Large intestine (tissue), 3 donors: ENCODE data around the gene PTPRN2. TPM values are rescaled to one million over a fixed set of nuclear protein-coding genes. Genes with fewer than 3 reads are reported as not detected.

Experiments used
- DNase-seq, 2 donors: peaks; one replicate each; pipeline versions ENCODE4 v3.0.0 to v3.0.0-alpha.2; 2013
- H3K27ac ChIP-seq: one replicate; pipeline ENCODE4 v1.5.1; 2013; ENCODE audit warnings: low read length
- H3K27me3 ChIP-seq: 2 replicates; pipeline ENCODE4 v1.6.1; 2013; ENCODE audit warnings: low read length; ENCODE audit not compliant: control insufficient read depth, insufficient read depth
- H3K36me3 ChIP-seq: 2 replicates; pipeline ENCODE4 v1.6.1; 2013; ENCODE audit warnings: low read length; ENCODE audit not compliant: control insufficient read depth, insufficient read depth
- H3K4me1 ChIP-seq: one replicate; pipeline ENCODE4 v1.6.1; 2013; ENCODE audit warnings: low read length; ENCODE audit not compliant: control insufficient read depth, insufficient read depth
- H3K4me3 ChIP-seq: one replicate; pipeline ENCODE4 v1.5.1; 2013; ENCODE audit warnings: low read length
- H3K9me3 ChIP-seq: one replicate; pipeline ENCODE4 v1.6.1; 2013; ENCODE audit warnings: mild to moderate bottlenecking, low read depth, low read length, moderate library complexity; ENCODE audit not compliant: control insufficient read depth
- WGBS: methylation state at CpG from one replicate; pipeline ENCODE4 v1.1.5; 2013; ENCODE audit warnings: low lambda C conversion rate; ENCODE audit not compliant: insufficient coverage; 5-methylcytosine and 5-hydroxymethylcytosine counted together
- polyA plus RNA-seq: library from polyadenylated mRNA; unstranded; fragments of 120-200 nt; gene quantifications from one replicate; pipeline ENCODE4 v1.2.1, GENCODE V29; 2013

Gene PTPRN2
- polyA plus RNA-seq, 1 donor, result 13.4 TPM

DNA sequence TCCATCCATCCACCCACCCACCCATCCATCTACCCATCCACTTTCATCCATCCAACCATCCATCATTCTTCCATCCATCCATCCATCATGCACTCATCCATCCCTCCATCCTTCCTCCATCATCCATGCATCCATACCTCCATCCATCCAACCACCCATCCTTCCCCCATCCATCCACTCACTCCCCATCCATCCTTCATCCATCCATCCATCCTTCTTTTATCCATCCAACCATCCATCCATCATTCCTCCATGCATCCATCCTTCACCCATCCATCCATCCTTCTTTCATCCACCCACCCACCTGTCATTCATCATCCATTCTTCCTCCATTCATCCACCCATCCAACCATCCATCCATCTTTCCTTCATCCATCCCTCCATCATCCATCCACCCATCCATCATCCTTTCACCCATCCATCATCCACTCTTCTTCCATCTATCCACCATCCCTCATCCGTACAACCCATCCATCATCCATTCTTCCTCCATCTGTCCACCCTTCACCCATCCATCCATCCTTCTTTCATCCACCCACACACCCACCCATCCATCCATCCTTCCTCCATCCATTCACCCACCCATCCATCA, 822.6 kb downstream of the PTPRN2 start:
- no peak for DNase-seq
- Histone ChIP-seq H3K36me3 (no peaks in the 10 kb centered on the region), H3K4me3 (no peak overlapping the region), H3K27me3 (no peaks in the 10 kb centered on the region), H3K4me1 (no peaks in the 10 kb centered on the region), H3K9me3 (peaks cover 31% of the 10 kb centered on the region), H3K27ac (no peak overlapping the region)
- 100% methylated on average over 1 of the region's 1 CpG for WGBS

GRCh38 chr7:157764193-157764592, 823.4 kb downstream of the PTPRN2 start:
- H3K9me3 ChIP-seq, result peaks cover 31% of the 10 kb centered on the region
- DNase-seq, result no peak
- H3K27me3 ChIP-seq, result no peaks in the 10 kb centered on the region
- no peaks in the 10 kb centered on the region for H3K36me3 ChIP-seq
- 40% methylated on average over 1 of the region's 6 CpGs for WGBS
- H3K27ac ChIP-seq, result no peak overlapping the region
- H3K4me3 ChIP-seq, result no peak overlapping the region
- no peaks in the 10 kb centered on the region for H3K4me1 ChIP-seq

DNA sequence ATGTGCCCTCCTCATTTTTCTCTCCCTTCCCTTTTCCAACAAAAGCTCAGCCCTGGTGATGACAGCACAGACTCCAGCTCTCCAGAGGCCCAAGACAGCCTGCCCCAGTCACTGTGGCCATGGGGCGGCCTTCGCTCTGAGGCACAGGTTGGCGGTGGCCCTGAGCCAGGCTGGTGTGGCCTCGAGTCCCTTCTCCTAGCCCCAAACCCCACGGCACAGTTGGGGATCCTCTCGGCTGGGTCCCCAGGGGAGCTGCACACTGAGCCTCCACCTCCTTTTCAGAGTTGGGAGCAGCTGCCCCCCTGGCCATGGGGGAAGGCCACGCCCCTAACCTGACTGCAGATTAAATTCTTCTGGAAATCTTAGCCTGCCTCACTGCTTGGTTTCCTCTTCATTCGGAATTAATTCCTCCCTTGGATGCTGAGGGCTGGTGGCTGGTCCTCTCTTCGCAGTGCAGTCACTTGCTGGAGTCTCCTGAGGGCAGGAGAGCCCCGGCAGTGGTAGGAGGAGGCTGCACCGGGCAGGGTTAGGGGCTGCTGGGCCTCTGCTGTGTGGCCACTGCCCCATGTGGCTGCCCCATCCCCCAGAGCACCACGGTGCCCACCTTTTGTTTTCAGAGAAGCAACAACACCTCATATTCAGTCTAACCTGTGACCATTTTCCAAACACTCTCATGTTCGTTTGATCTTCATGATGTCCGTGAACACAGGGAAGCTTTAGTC, 824.2 kb downstream of the PTPRN2 start:
- DNase-seq, result no peak
- Histone ChIP-seq H3K36me3 (no peaks in the 10 kb centered on the region), H3K4me3 (no peak overlapping the region), H3K4me1 (no peaks in the 10 kb centered on the region), H3K9me3 (peaks cover 32% of the 10 kb centered on the region), H3K27me3 (no peaks in the 10 kb centered on the region), H3K27ac (no peak overlapping the region)
- no CpG with 5 or more reads among the region's 14 CpGs for WGBS

GRCh38 chr7:157762824-157763223, 824.8 kb downstream of the PTPRN2 start:
- Histone ChIP-seq H3K4me3 (no peak overlapping the region), H3K4me1 (no peaks in the 10 kb centered on the region), H3K9me3 (peaks cover 35% of the 10 kb centered on the region), H3K27me3 (no peaks in the 10 kb centered on the region), H3K36me3 (no peaks in the 10 kb centered on the region), H3K27ac (no peak overlapping the region)
- no peak for DNase-seq
- WGBS, result no CpG with 5 or more reads among the region's 13 CpGs

DNA sequence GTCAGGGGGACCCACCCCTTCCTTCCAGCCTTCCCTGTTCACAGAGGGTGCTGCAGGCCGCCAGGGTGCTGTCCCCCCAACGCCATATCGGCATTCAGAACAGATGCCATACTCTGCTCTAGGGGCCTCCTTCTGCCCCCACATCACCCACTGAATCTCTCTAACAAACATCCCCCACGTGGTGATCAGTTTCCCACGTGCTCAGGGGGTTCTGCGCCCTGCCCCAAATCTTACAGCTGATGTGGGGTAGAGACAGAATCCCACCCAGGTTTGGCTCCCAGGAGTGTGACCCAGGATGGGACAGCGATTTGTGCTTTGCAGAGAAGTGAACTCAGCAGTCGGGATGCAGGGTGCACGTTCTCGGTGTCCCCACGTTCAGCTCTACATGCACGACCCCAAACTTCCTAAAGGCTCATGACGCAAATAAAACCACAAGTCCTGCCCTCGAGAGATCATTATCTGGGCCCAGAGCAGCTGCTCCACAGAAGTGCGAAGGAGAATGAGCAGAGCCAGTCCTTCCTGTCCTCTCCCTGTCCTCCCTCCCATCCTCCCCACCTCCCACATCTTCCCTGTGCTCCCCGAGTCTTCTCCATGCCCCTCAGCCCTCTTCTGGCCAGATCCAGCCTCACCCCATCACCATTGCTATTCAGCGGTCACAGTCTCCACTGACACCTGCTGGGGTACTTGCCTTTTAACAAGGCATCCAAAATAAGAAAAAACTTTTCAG, 827.5 kb downstream of the PTPRN2 start:
- DNase-seq, result no peak
- H3K4me1 ChIP-seq, result no peaks in the 10 kb centered on the region
- H3K36me3 ChIP-seq, result no peaks in the 10 kb centered on the region
- H3K27ac ChIP-seq, result no peak overlapping the region
- H3K9me3 ChIP-seq, result peaks cover 26% of the 10 kb centered on the region
- no peaks in the 10 kb centered on the region for H3K27me3 ChIP-seq
- no peak overlapping the region for H3K4me3 ChIP-seq
- WGBS, result 44% methylated on average over 3 of the region's 17 CpGs

DNA sequence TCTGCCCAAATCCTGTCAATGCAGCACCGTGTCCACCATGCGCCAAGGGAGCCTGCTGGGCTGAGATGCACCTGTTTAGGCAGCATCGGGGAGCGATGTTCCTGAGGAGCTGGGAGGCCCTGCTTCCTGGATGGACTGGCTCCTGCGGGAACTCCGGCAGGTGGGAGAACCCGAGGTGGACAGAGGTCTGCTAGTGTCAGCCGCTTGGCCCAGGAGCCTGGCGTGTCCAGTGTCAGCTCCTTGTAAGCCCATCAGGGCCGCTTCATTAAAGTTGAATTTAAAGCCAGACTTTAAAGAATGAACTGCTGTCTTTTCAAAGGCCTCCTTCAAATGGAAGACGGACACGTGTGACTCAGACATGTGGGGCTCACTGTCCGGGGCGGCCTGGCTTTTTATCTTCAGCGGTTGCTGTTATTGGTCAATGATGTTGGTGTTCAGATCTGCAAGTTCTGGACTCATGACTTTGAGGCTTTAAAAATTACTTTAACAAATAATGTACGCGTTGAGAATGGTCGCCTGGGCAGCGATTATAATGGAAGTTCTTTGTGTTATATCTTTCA, 828.3 kb downstream of the PTPRN2 start:
- Histone ChIP-seq H3K27me3 (no peaks in the 10 kb centered on the region), H3K4me1 (no peaks in the 10 kb centered on the region), H3K27ac (no peak overlapping the region), H3K9me3 (peaks cover 20% of the 10 kb centered on the region), H3K36me3 (no peaks in the 10 kb centered on the region), H3K4me3 (no peak overlapping the region)
- no CpG with 5 or more reads among the region's 19 CpGs for WGBS
- DNase-seq, result no peak

GRCh38 chr7:157758468-157759245, 829.0 kb downstream of the PTPRN2 start:
- Histone ChIP-seq H3K9me3 (peaks cover 19% of the 10 kb centered on the region), H3K27ac (no peak overlapping the region), H3K36me3 (no peaks in the 10 kb centered on the region), H3K27me3 (no peaks in the 10 kb centered on the region), H3K4me3 (no peak overlapping the region), H3K4me1 (no peaks in the 10 kb centered on the region)
- WGBS, result 80% methylated on average over 1 of the region's 36 CpGs
- DNase-seq, result no peak

DNA sequence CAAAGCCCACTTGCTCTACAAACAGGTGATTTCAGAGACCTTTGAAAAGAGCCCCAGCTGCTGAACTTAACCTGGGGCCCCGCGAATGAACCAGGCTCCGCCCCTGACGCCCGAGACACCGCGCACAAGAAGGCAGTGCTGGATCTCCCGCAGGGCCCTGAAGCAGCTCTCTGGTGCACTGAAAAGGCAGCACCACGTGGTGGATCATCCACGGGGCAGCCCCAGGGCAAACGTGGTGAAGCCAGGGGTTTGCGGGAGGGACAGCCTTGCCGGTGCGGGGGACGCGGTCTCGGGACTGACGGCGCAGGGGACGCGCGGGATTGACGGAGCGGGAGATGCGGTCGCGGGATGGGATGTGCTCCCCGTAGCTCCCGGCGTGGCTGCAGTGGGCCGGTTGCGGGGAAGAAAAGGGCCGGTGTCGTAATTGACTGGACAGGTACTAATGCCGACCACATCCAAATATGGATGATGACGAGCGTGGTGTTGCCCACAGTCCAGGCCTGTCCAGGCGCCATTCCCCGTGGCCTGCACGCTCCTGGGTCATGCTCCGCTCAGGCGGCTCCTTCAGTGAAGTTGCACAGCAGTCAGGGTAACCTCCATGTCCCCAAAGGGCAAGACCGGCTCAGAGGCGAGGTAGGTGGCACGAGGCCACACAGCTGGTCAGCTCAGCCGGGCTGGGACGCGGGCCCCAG, 829.7 kb downstream of the PTPRN2 start:
- Histone ChIP-seq H3K4me1 (no peaks in the 10 kb centered on the region), H3K27me3 (no peaks in the 10 kb centered on the region), H3K36me3 (no peaks in the 10 kb centered on the region), H3K9me3 (peaks cover 13% of the 10 kb centered on the region), H3K27ac (no peak overlapping the region), H3K4me3 (no peak overlapping the region)
- no CpG with 5 or more reads among the region's 48 CpGs for WGBS
- no peak for DNase-seq

DNA sequence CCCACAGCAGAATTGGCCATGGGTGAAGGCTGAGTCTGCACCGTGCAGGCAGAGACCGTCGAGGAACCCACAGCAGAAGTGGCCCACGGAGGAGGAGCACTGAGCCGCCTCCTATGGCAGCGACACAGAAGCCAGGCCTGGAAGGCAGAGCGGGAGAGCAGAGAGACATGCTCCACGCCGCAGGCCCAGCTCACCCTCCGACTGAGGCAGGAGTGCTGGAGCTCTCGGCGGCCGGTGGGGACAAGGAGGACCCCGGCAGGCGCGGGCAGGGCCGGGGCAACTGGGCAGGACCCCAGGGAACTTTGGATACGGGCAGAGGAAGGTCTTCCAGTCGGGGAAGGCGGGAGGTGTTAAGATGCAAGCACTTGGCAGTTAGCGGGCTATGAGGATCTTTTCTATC, 830.4 kb downstream of the PTPRN2 start:
- Histone ChIP-seq H3K27ac (no peak overlapping the region), H3K9me3 (peaks cover 10% of the 10 kb centered on the region), H3K27me3 (no peaks in the 10 kb centered on the region), H3K36me3 (no peaks in the 10 kb centered on the region), H3K4me1 (no peaks in the 10 kb centered on the region), H3K4me3 (no peak overlapping the region)
- DNase-seq, result no peak
- WGBS, result no CpG with 5 or more reads among the region's 21 CpGs
